T-helper 17 cell (primary cell): ENCODE measurements around the gene AFG1L. TPM values are rescaled to one million over a fixed set of nuclear protein-coding genes. Genes with fewer than 3 reads are reported as not detected.
A peak's percentile ranks its signal among the peaks of the same experiment; 100 is the strongest.

Experiments used
- ATAC-seq: fragments of 150-1000 bp; cut with Tn5 transposase; 2 replicates; pipeline ENCODE4 v1.10.0; 2021; ENCODE audit warnings: mild to moderate bottlenecking, moderate library complexity
- DNase-seq, 3 donors: peaks; one replicate each; pipeline versions ENCODE4 v3.0.0 to v3.0.0-alpha.2; 2020 to 2021
- H3K9me3 ChIP-seq: one replicate; pipeline ENCODE4 v1.7.0; 2013; ENCODE audit warnings: low read length, mild to moderate bottlenecking; ENCODE audit not compliant: control insufficient read depth, poor library complexity, severe bottlenecking
- H3K27ac Mint-ChIP-seq: one replicate; pipeline ENCODE4 v1.8.0; 2022; ENCODE audit warnings: mild to moderate bottlenecking, moderate library complexity, mixed read lengths
- H3K27me3 Mint-ChIP-seq: one replicate; pipeline ENCODE4 v1.8.0; 2022; ENCODE audit warnings: mixed read lengths
- H3K36me3 Mint-ChIP-seq: one replicate; pipeline ENCODE4 v1.8.0; 2022; ENCODE audit warnings: low read depth, mixed read lengths
- H3K4me1 Mint-ChIP-seq: one replicate; pipeline ENCODE4 v1.8.0; 2022; ENCODE audit warnings: mild to moderate bottlenecking, mixed read lengths
- H3K4me3 Mint-ChIP-seq: one replicate; pipeline ENCODE4 v1.8.0; 2022; ENCODE audit warnings: mild to moderate bottlenecking, moderate library complexity, mixed read lengths
- total RNA-seq, 4 donors: library from RNA in 2 of 4; stranded (reverse) in 2 of 4; gene quantifications; one replicate each; pipeline ENCODE4 v1.2.3 and lab custom pipeline; 2022 to 2026

AFG1L gene
- total RNA-seq, 2 donors from 2014 or later, result 3.0 to 4.8 TPM

GRCh38 chr6:108568551-108569305 lies 273.9 kb downstream of the AFG1L start:
- H3K9me3 ChIP-seq, result no peaks in the 10 kb centered on the region
- Mint-ChIP-seq H3K36me3 (peaks cover 2% of the 10 kb centered on the region), H3K27me3 (no peaks in the 10 kb centered on the region), H3K4me1 (peaks cover 55% of the 10 kb centered on the region), H3K4me3 (no peak overlapping the region), H3K27ac (no peak overlapping the region)
- DNase-seq (no peak), ATAC-seq (no peak)

GRCh38 chr6:108570517-108570916 lies 275.7 kb downstream of the AFG1L start:
- no peaks in the 10 kb centered on the region for H3K9me3 ChIP-seq
- H3K27me3 Mint-ChIP-seq, result no peaks in the 10 kb centered on the region
- ATAC-seq (no peak), DNase-seq (no peak)
- H3K4me1 Mint-ChIP-seq, result peaks cover 50% of the 10 kb centered on the region
- H3K36me3 Mint-ChIP-seq, result peaks cover 2% of the 10 kb centered on the region
- no peak overlapping the region for H3K4me3 Mint-ChIP-seq
- no peak overlapping the region for H3K27ac Mint-ChIP-seq

DNA sequence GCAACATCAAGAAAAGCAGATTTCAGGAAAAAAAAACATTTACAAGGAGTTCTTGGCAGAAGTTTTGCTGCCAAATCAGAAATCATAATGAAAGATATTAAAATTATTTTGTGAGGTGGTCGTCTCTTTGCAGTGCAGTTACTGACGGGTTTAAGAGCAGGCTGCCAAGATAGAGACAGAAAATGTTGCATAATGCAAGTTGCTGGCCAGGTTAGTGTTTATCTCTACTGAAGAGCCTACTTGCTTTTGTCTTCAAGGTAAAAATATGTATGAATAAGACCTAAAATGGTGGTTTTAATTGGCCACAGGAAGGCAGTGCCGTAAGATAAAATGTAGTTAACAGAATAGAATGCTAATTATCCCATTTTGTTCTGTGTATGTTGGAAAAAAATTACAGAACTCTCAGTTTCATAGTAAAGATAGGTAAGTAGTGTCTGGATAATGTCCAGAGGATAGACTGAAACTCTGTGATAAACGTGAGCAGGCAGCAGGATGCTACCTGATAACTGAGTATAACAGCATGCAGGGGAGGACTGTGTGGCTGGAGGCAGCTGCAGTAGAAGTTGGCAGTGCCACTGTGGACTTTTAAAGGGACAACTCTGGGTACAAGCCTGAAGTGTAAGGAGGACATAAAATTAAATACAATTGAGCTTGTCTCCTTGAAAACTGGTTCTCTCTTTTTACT lies 279.7 kb downstream of the AFG1L start:
- Mint-ChIP-seq H3K27me3 (no peaks in the 10 kb centered on the region), H3K4me1 (peaks cover 48% of the 10 kb centered on the region), H3K27ac (no peak overlapping the region), H3K36me3 (peaks cover 6% of the 10 kb centered on the region), H3K4me3 (peak overlapping the region; percentile 53)
- H3K9me3 ChIP-seq, result no peaks in the 10 kb centered on the region
- DNase-seq (no peak), ATAC-seq (no peak)

Other genes with a start within 250 kb of the AFG1L start
- gene OSTM1, start 220.3 kb upstream of the AFG1L start, total RNA-seq, result 10 to 100 TPM; 36.7 to 38.5 TPM
- not detected for gene NR2E1, start 129.0 kb upstream of the AFG1L start, total RNA-seq
- gene SNX3, start 34.0 kb upstream of the AFG1L start, total RNA-seq, result 10 to 100 TPM; 51.5 to 52.3 TPM